MM.1S (cell line): ENCODE results near the gene SPHK1.

Experiments used
- CTCF ChIP-seq: fragments of 300-600 bp; sonication (generic); IDR thresholded peaks from 2 replicates; pipeline ENCODE4 v1.5.1; 2016; ENCODE audit warnings: antibody characterized with exemption, low read length, mixed read lengths
- EZH2 ChIP-seq: fragments of 300-600 bp; sonication (generic); optimal IDR thresholded peaks from 2 replicates; pipeline ENCODE3; 2017; ENCODE audit warnings: low read depth, mild to moderate bottlenecking, antibody characterized with exemption, low read length, mixed read lengths

- no peak for TF ChIP-seq CTCF
- TF ChIP-seq EZH2, result no peak
These were observed 29.6 kb upstream of the SPHK1 start for GRCh38 chr17:76354747-76355310.
